Neural cell (in vitro differentiated cells): ENCODE data around the gene TMEM131L.

Experiments used
- CTCF ChIP-seq: fragments of 450-650 bp; IDR thresholded peaks from 2 replicates; pipeline ENCODE4 v1.5.1; 2014; ENCODE audit warnings: antibody characterized with exemption, mild to moderate bottlenecking, moderate library complexity; ENCODE audit not compliant: poor library complexity, severe bottlenecking
- EZH2 ChIP-seq: fragments of 200-600, 300-800 bp; shearing (Covaris generic), sonication (generic); IDR thresholded peaks from 2 replicates; pipeline ENCODE4 v1.6.1; 2014; ENCODE audit warnings: antibody characterized with exemption, low read length, borderline replicate concordance, mild to moderate bottlenecking; ENCODE audit not compliant: insufficient read depth, poor library complexity, severe bottlenecking
- REST ChIP-seq: IDR thresholded peaks from 2 replicates; pipeline ENCODE4 v1.6.1; 2012; ENCODE audit warnings: borderline replicate concordance
- TAF1 ChIP-seq: IDR thresholded peaks from 2 replicates; pipeline ENCODE4 v1.6.1; 2012; ENCODE audit warnings: low read depth

GRCh38 chr4:153494562-153494961, 28.4 kb downstream of the TMEM131L start:
- TF ChIP-seq TAF1 (no peak), REST (no peak), CTCF (no peak), EZH2 (no peak)
